PC-3 (cell line): ENCODE measurements around the gene ATG7. TPM values are rescaled to one million over a fixed set of nuclear protein-coding genes. Genes with fewer than 3 reads are reported as not detected.

Experiments used
- ATAC-seq: fragments of 200-7000 bp; cut with Tn5 transposase; 2 replicates; pipeline ENCODE4 v1.9.1; 2020; ENCODE audit warnings: mild to moderate bottlenecking, moderate library complexity
- BruUV-seq: library from RNA; stranded (reverse); fragments of 400-500 nt; replicated peaks from 2 replicates; lab custom pipeline; 2021; lab: Mats Ljungman, UMichigan
- CTCF ChIA-PET: fragments of 300-600 bp; sonication (Branson Sonifier 250); formaldehyde crosslinking; loops from one replicate; lab custom pipeline; 2022; ENCODE audit warnings: antibody characterized with exemption; lab: Charles Lee
- POLR2A ChIA-PET: fragments of 300-600 bp; sonication (Branson Sonifier 250); formaldehyde crosslinking; loops from one replicate; lab custom pipeline; 2022; ENCODE audit warnings: antibody characterized with exemption; ENCODE audit not compliant: unreplicated experiment; lab: Charles Lee
- DNase-seq: peaks from one replicate; pipeline ENCODE4 v3.0.0-alpha.2; 2015
- H2AFZ ChIP-seq: fragments of 300-600 bp; sonication (generic); 2 replicates; pipeline ENCODE4 v1.6.0; 2016; ENCODE audit warnings: antibody characterized with exemption, low read length
- H3F3A ChIP-seq: fragments of 300-600 bp; sonication (generic); one replicate; pipeline ENCODE4 v1.6.0; 2017; ENCODE audit warnings: antibody characterized with exemption, low read length, control low read depth, mild to moderate bottlenecking; ENCODE audit not compliant: unreplicated experiment
- H3K27ac ChIP-seq: fragments of 300-600 bp; sonication (generic); 2 replicates; pipeline ENCODE4 v1.5.1; 2016; ENCODE audit warnings: mild to moderate bottlenecking, low read length
- H3K27me3 ChIP-seq: fragments of 300-600 bp; sonication (generic); 2 replicates; pipeline ENCODE4 v1.6.1; 2016; ENCODE audit warnings: low read length, mixed read lengths
- H3K36me3 ChIP-seq: fragments of 300-600 bp; sonication (generic); 2 replicates; pipeline ENCODE4 v1.6.1; 2016; ENCODE audit warnings: low read depth, mixed run types, low read length, mixed read lengths
- H3K4me1 ChIP-seq: fragments of 300-600 bp; sonication (generic); 2 replicates; pipeline ENCODE4 v1.5.1; 2016; ENCODE audit warnings: low read length; ENCODE audit not compliant: insufficient read depth
- H3K4me2 ChIP-seq: fragments of 300-600 bp; sonication (generic); 2 replicates; pipeline ENCODE4 v1.6.0; 2016; ENCODE audit warnings: low read length
- H3K4me3 ChIP-seq: fragments of 300-600 bp; sonication (generic); 2 replicates; pipeline ENCODE4 v1.5.1; 2016; ENCODE audit warnings: mild to moderate bottlenecking, low read length, mixed read lengths
- H3K79me2 ChIP-seq: fragments of 300-600 bp; sonication (generic); 2 replicates; pipeline ENCODE4 v1.6.1; 2017; ENCODE audit warnings: low read length, mixed read lengths
- H3K9ac ChIP-seq: fragments of 300-600 bp; sonication (generic); 2 replicates; pipeline ENCODE4 v1.6.0; 2016; ENCODE audit warnings: mild to moderate bottlenecking, low read length
- H3K9me2 ChIP-seq: fragments of 300-600 bp; sonication (generic); replicated peaks from 2 replicates; pipeline ENCODE4 v1.6.1; 2016; ENCODE audit warnings: mixed run types, low read length, mixed read lengths
- H3K9me3 ChIP-seq: fragments of 300-600 bp; sonication (generic); 2 replicates; pipeline ENCODE4 v1.6.1; 2016; ENCODE audit warnings: low read length, mixed read lengths
- H4K20me1 ChIP-seq: fragments of 300-600 bp; sonication (generic); 2 replicates; pipeline ENCODE4 v1.6.1; 2016; ENCODE audit warnings: low read length, mixed read lengths
- CTCF ChIP-seq: fragments of 300-600 bp; sonication (generic); conservative IDR thresholded peaks from 2 replicates; pipeline ENCODE4 v1.5.1; 2017; ENCODE audit warnings: antibody characterized with exemption, low read depth, mild to moderate bottlenecking, low read length
- EZH2 ChIP-seq: fragments of 300-600 bp; sonication (generic); IDR thresholded peaks from one replicate; pipeline ENCODE4 v1.6.1; 2017; ENCODE audit warnings: antibody characterized with exemption, mild to moderate bottlenecking, low read length; ENCODE audit not compliant: unreplicated experiment
- EZH2phosphoT487 ChIP-seq: fragments of 300-600 bp; sonication (generic); IDR thresholded peaks from 2 replicates; pipeline ENCODE4 v1.6.1; 2018; ENCODE audit warnings: mild to moderate bottlenecking, antibody characterized with exemption, low read length, borderline replicate concordance
- intact Hi-C: fragments of 100-400 bp; cut with micrococcal nuclease; formaldehyde crosslinking; loops from 2 replicates; pipeline ENCODE4 v1.9.0; 2023
- total RNA-seq: library from RNA; depleted of rRNA; stranded (reverse); fragments of >200 nt; gene quantifications from 2 replicates; pipeline ENCODE4 v1.2.3, GENCODE V29; 2014

ATG7 gene
- total RNA-seq, 1 experiment from 2014 or later: 36.5 TPM

- H3K4me1 ChIP-seq: peaks cover 12% of the 10 kb centered on the region
- no peak for DNase-seq
- intact Hi-C loops: no loop called here
- no peak overlapping the region for H3K27ac ChIP-seq
- no peaks in the 10 kb centered on the region for H3K9me2 ChIP-seq
- H2AFZ ChIP-seq: no peak overlapping the region
- TF ChIP-seq EZH2 (no peak), EZH2phosphoT487 (no peak), CTCF (no peak)
- no peaks in the 10 kb centered on the region for H3K79me2 ChIP-seq
- H3K36me3 ChIP-seq: no peaks in the 10 kb centered on the region
- no TSS peak for BruUV-seq
- ChIA-PET POLR2A (no interaction called here), CTCF (no interaction called here)
- no peak overlapping the region for H3K4me2 ChIP-seq
- no peaks in the 10 kb centered on the region for H4K20me1 ChIP-seq
- no peak for ATAC-seq
- no peaks in the 10 kb centered on the region for H3K27me3 ChIP-seq
- H3F3A ChIP-seq: no peaks in the 10 kb centered on the region
- no peaks in the 10 kb centered on the region for H3K9me3 ChIP-seq
- H3K4me3 ChIP-seq: no peak overlapping the region
- H3K9ac ChIP-seq: no peak overlapping the region
These were observed 271.1 kb downstream of the ATG7 start for GRCh38 chr3:11543141-11543947.

DNA sequence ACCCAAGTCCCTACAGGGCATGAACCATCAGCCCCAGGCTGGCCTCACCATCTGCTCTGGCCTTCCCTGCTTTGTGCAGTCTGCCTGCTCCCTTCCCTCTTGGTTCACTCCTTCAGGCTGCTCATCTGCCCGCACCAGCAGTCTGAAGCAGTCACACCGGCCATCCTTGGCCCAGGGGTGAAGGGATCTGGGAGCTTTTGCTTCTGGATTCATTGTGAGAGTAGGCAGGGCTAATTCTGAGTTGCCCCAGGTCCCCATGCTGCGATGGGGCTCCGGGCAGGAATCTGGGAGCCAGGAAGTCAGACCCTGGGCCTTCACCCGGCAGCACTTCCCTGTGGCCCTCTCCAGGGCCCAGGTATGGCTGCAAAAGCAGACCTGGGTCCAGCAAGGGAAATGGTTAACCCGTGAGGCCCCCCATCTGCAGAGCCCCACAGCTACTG lies 271.8 kb downstream of the ATG7 start:
- DNase-seq (no peak), ATAC-seq (no peak)
- no peak overlapping the region for H3K9ac ChIP-seq
- H3K27ac ChIP-seq: no peak overlapping the region
- ChIA-PET POLR2A (no interaction called here), CTCF (no interaction called here)
- no peaks in the 10 kb centered on the region for H3K9me3 ChIP-seq
- no peak overlapping the region for H3K4me3 ChIP-seq
- no peaks in the 10 kb centered on the region for H3K79me2 ChIP-seq
- TF ChIP-seq EZH2: no peak
- TF ChIP-seq CTCF: no peak
- no peak for TF ChIP-seq EZH2phosphoT487
- BruUV-seq: no TSS peak
- no peaks in the 10 kb centered on the region for H3K27me3 ChIP-seq
- intact Hi-C loops: no loop called here
- no peak overlapping the region for H3K4me2 ChIP-seq
- no peaks in the 10 kb centered on the region for H3K36me3 ChIP-seq
- no peaks in the 10 kb centered on the region for H3F3A ChIP-seq
- peaks cover 11% of the 10 kb centered on the region for H3K4me1 ChIP-seq
- no peaks in the 10 kb centered on the region for H4K20me1 ChIP-seq
- no peaks in the 10 kb centered on the region for H3K9me2 ChIP-seq
- no peak overlapping the region for H2AFZ ChIP-seq

- H2AFZ ChIP-seq: no peak overlapping the region
- H3K4me1 ChIP-seq: peaks cover 5% of the 10 kb centered on the region
- DNase-seq: no peak
- ChIA-PET POLR2A (no interaction called here), CTCF (no interaction called here)
- H3K9me3 ChIP-seq: no peaks in the 10 kb centered on the region
- H4K20me1 ChIP-seq: no peaks in the 10 kb centered on the region
- no peaks in the 10 kb centered on the region for H3K27me3 ChIP-seq
- no peaks in the 10 kb centered on the region for H3K79me2 ChIP-seq
- H3F3A ChIP-seq: no peaks in the 10 kb centered on the region
- no peak overlapping the region for H3K9ac ChIP-seq
- no peaks in the 10 kb centered on the region for H3K36me3 ChIP-seq
- ATAC-seq: no peak
- BruUV-seq: no TSS peak
- no peak for TF ChIP-seq CTCF
- no peak for TF ChIP-seq EZH2phosphoT487
- TF ChIP-seq EZH2: no peak
- H3K27ac ChIP-seq: no peak overlapping the region
- no peaks in the 10 kb centered on the region for H3K9me2 ChIP-seq
- H3K4me3 ChIP-seq: no peak overlapping the region
- intact Hi-C loops: no loop called here
- H3K4me2 ChIP-seq: no peak overlapping the region
These were observed 272.4 kb downstream of the ATG7 start for GRCh38 chr3:11544412-11545181.
